H9 (cell line): ENCODE results near the gene UNC13C. TPM values are rescaled to one million over a fixed set of nuclear protein-coding genes. Genes with fewer than 3 reads are reported as not detected.

Experiments
- DNase-seq: peaks from one replicate; pipeline ENCODE4 v3.0.0-alpha.2; 2017
- H2AFZ ChIP-seq: one replicate; pipeline ENCODE4 v1.6.1; 2013; ENCODE audit warnings: mild to moderate bottlenecking, low read length, control low read depth, moderate library complexity
- H2AK5ac ChIP-seq: 2 replicates; pipeline ENCODE4 v1.6.1; 2013; ENCODE audit warnings: low read length, control low read depth, mixed read lengths; ENCODE audit not compliant: insufficient read length
- H2BK120ac ChIP-seq: one replicate; pipeline ENCODE4 v1.6.1; 2013; ENCODE audit warnings: low read depth, mild to moderate bottlenecking, low read length, control low read depth, inconsistent platforms; ENCODE audit not compliant: poor library complexity, severe bottlenecking
- H2BK12ac ChIP-seq: 2 replicates; pipeline ENCODE4 v1.6.1; 2013; ENCODE audit warnings: low read length, control low read depth, mixed read lengths, low read depth; ENCODE audit not compliant: insufficient read length
- H2BK15ac ChIP-seq: 2 replicates; pipeline ENCODE4 v1.6.1; 2013; ENCODE audit warnings: low read depth, low read length, control low read depth
- H2BK20ac ChIP-seq: one replicate; pipeline ENCODE4 v1.6.1; 2013; ENCODE audit warnings: low read depth, mild to moderate bottlenecking, low read length, control low read depth, inconsistent platforms; ENCODE audit not compliant: poor library complexity, severe bottlenecking
- H2BK5ac ChIP-seq: 2 replicates; pipeline ENCODE4 v1.6.1; 2013; ENCODE audit warnings: low read length, control low read depth, mixed read lengths; ENCODE audit not compliant: insufficient read length
- H3K14ac ChIP-seq: 2 replicates; pipeline ENCODE4 v1.6.1; 2013; ENCODE audit warnings: low read length, control low read depth; ENCODE audit not compliant: insufficient read depth
- H3K18ac ChIP-seq: 2 replicates; pipeline ENCODE4 v1.6.1; 2013; ENCODE audit warnings: low read depth, mild to moderate bottlenecking, mixed read lengths, low read length, control low read depth; ENCODE audit not compliant: insufficient read length
- H3K23ac ChIP-seq: 2 replicates; pipeline ENCODE4 v1.6.1; 2013; ENCODE audit warnings: low read length, control low read depth, mixed read lengths, low read depth; ENCODE audit not compliant: insufficient read length
- H3K23me2 ChIP-seq: 2 replicates; pipeline ENCODE4 v1.6.1; 2013; ENCODE audit warnings: low read depth, mild to moderate bottlenecking, mixed read lengths, low read length, control low read depth; ENCODE audit not compliant: insufficient read length, poor library complexity, severe bottlenecking
- H3K27ac ChIP-seq: 2 replicates; pipeline ENCODE4 v1.5.1; 2013; ENCODE audit warnings: low read length, control low read depth, mixed read lengths, low read depth; ENCODE audit not compliant: insufficient read length
- H3K27me3 ChIP-seq: 2 replicates; pipeline ENCODE4 v1.6.1; 2013; ENCODE audit warnings: low read length, control low read depth, inconsistent platforms; ENCODE audit not compliant: insufficient read depth
- H3K4ac ChIP-seq: 2 replicates; pipeline ENCODE4 v1.6.1; 2013; ENCODE audit warnings: low read depth, mild to moderate bottlenecking, control low read depth, inconsistent platforms, low read length, moderate library complexity
- H3K4me1 ChIP-seq: 2 replicates; pipeline ENCODE4 v1.6.1; 2013; ENCODE audit warnings: low read length, control low read depth, inconsistent platforms; ENCODE audit not compliant: insufficient read depth
- H3K4me2 ChIP-seq: 2 replicates; pipeline ENCODE4 v1.6.1; 2013; ENCODE audit warnings: low read length, control low read depth, mixed read lengths; ENCODE audit not compliant: insufficient read length, insufficient read depth
- H3K56ac ChIP-seq: 2 replicates; pipeline ENCODE4 v1.6.1; 2013; ENCODE audit warnings: low read depth, mild to moderate bottlenecking, mixed read lengths, low read length, control low read depth; ENCODE audit not compliant: insufficient read length
- H3K79me1 ChIP-seq: 2 replicates; pipeline ENCODE4 v1.6.1; 2013; ENCODE audit warnings: low read depth, mild to moderate bottlenecking, moderate library complexity, low read length, control low read depth, inconsistent platforms; ENCODE audit not compliant: insufficient read depth, poor library complexity, severe bottlenecking
- H3K79me2 ChIP-seq: 2 replicates; pipeline ENCODE4 v1.6.1; 2013; ENCODE audit warnings: low read length, control low read depth, inconsistent platforms; ENCODE audit not compliant: insufficient read depth
- H3K9ac ChIP-seq: 2 replicates; pipeline ENCODE4 v1.6.1; 2013; ENCODE audit warnings: low read length, control low read depth, mixed read lengths; ENCODE audit not compliant: insufficient read length; ENCODE audit errors: extremely low read depth
- H3K9me3 ChIP-seq: one replicate; pipeline ENCODE4 v1.6.1; 2013; ENCODE audit warnings: low read depth, low read length, inconsistent platforms; ENCODE audit not compliant: control insufficient read depth
- H3T11ph ChIP-seq: one replicate; pipeline ENCODE4 v1.6.1; 2013; ENCODE audit warnings: mild to moderate bottlenecking, low read length, control low read depth, inconsistent platforms
- H4K20me1 ChIP-seq: one replicate; pipeline ENCODE4 v1.6.1; 2013; ENCODE audit not compliant: control insufficient read depth, insufficient read length, insufficient read depth
- H4K5ac ChIP-seq: 2 replicates; pipeline ENCODE4 v1.6.1; 2013; ENCODE audit warnings: low read depth, mild to moderate bottlenecking, mixed read lengths, low read length, control low read depth; ENCODE audit not compliant: insufficient read length
- H4K8ac ChIP-seq: replicated peaks from 2 replicates; pipeline ENCODE4 v1.6.1; 2013; ENCODE audit warnings: low read length, control low read depth, mixed read lengths, low read depth; ENCODE audit not compliant: insufficient read length
- H4K91ac ChIP-seq: 2 replicates; pipeline ENCODE4 v1.6.1; 2013; ENCODE audit warnings: low read depth, mild to moderate bottlenecking, moderate library complexity, mixed read lengths, low read length, control low read depth; ENCODE audit not compliant: insufficient read length
- H3K27ac Mint-ChIP-seq, 3 experiments: 2 replicates in 2 of 3; 3 replicates in 1 of 3; pipeline ENCODE4 v1.8.0; 2020 to 2021; ENCODE audit warnings: mixed read lengths in 3 of 3, mild to moderate bottlenecking in 1 of 3, moderate library complexity in 1 of 3
- H3K27me3 Mint-ChIP-seq: 2 replicates; pipeline ENCODE4 v1.8.0; 2021; ENCODE audit warnings: low read depth, mild to moderate bottlenecking, moderate library complexity, mixed read lengths
- H3K36me3 Mint-ChIP-seq, 3 experiments: 2 replicates in 2 of 3; 3 replicates in 1 of 3; pipeline ENCODE4 v1.8.0; 2020 to 2021; ENCODE audit warnings: low read depth in 3 of 3, mixed read lengths in 3 of 3; ENCODE audit not compliant: insufficient read depth in 1 of 3
- H3K4me1 Mint-ChIP-seq, 2 experiments: 2 replicates each; pipeline ENCODE4 v1.8.0; 2020; ENCODE audit warnings: mixed read lengths in 2 of 2
- H3K4me3 Mint-ChIP-seq, 2 experiments: 2 replicates in 1 of 2; 3 replicates in 1 of 2; pipeline ENCODE4 v1.8.0; 2020 to 2021; ENCODE audit warnings: mild to moderate bottlenecking in 2 of 2, mixed read lengths in 2 of 2, moderate library complexity in 1 of 2
- H3K9me3 Mint-ChIP-seq, 2 experiments: 2 replicates in 1 of 2; 3 replicates in 1 of 2; pipeline ENCODE4 v1.8.0; 2020; ENCODE audit warnings: mild to moderate bottlenecking in 2 of 2, mixed read lengths in 2 of 2, moderate library complexity in 1 of 2
- CTCF ChIP-seq: fragments of 200-600 bp; sonication (generic); conservative IDR thresholded peaks from 3 replicates; pipeline ENCODE4 v1.8.0; 2021; ENCODE audit warnings: antibody characterized with exemption, mild to moderate bottlenecking
- WGBS: extraction: QIAGEN DNeasy Blood & Tissue Kit; methylation state at CpG from one replicate; pipeline ENCODE4 v1.1.7; 2013; ENCODE audit warnings: missing lambda C conversion rate, low lambda C conversion rate, mixed read lengths; ENCODE audit not compliant: insufficient read length; ENCODE audit errors: extremely low coverage; 5-methylcytosine and 5-hydroxymethylcytosine counted together
- total RNA-seq: library from RNA; stranded (reverse); gene quantifications from 2 replicates; pipeline ENCODE4 v1.2.1, GENCODE V29; 2021

Gene UNC13C
- total RNA-seq, 1 experiment from 2014 or later = 0.02 TPM

- Histone ChIP-seq H2AFZ (no peak overlapping the region), H3K9ac (no peak overlapping the region), H3K4me2 (no peak overlapping the region), H4K91ac (no peak overlapping the region), H4K20me1 (no peaks in the 10 kb centered on the region), H2BK20ac (no peak overlapping the region), H4K8ac (no peak overlapping the region), H3K23me2 (no peaks in the 10 kb centered on the region), H3K18ac (no peak overlapping the region), H2BK12ac (no peak overlapping the region), H3K79me2 (no peaks in the 10 kb centered on the region), H2AK5ac (no peak overlapping the region), H3K79me1 (no peaks in the 10 kb centered on the region), H3K4me1 (no peaks in the 10 kb centered on the region), H2BK120ac (no peak overlapping the region), H3K9me3 (no peaks in the 10 kb centered on the region), H3K14ac (no peak overlapping the region), H3K4ac (no peak overlapping the region), H3K27ac (no peak overlapping the region), H4K5ac (no peak overlapping the region), H3K56ac (no peak overlapping the region), H2BK15ac (no peak overlapping the region), H2BK5ac (no peak overlapping the region), H3T11ph (no peak overlapping the region), H3K27me3 (no peaks in the 10 kb centered on the region), H3K23ac (no peak overlapping the region)
- no peak for DNase-seq
- H3K36me3 Mint-ChIP-seq = peaks cover 0 to 2% (median 1%) of the 10 kb centered on the region in 3 experiments; a peak in 3 of 7 replicates
- no peaks in the 10 kb centered on the region for H3K27me3 Mint-ChIP-seq
- H3K27ac Mint-ChIP-seq = no peak overlapping the region
- no peaks in the 10 kb centered on the region for H3K4me1 Mint-ChIP-seq
- no CpG with 5 or more reads among the region's 2 CpGs for WGBS
- peaks cover 2 to 4% of the 10 kb centered on the region in 2 experiments; a peak in 3 of 5 replicates for H3K9me3 Mint-ChIP-seq
- H3K4me3 Mint-ChIP-seq = no peak overlapping the region
- no peak for TF ChIP-seq CTCF
Measured at GRCh38 chr15:54353726-54354125, 375.5 kb downstream of the UNC13C start.
